ENCODE results near the gene CPEB4. TPM values are rescaled to one million over a fixed set of nuclear protein-coding genes. Genes with fewer than 3 reads are reported as not detected.

CPEB4 gene
- total and polyA plus RNA-seq, 9 of the 15 experiments (the other 6 are each of a cell fraction or from before 2014, with no cell fraction given) = 7.4 to 21.3 (median 12.4) TPM

- no peak for TF ChIP-seq ESRRB (CRISPR knock-in tag; IDR thresholded peaks at IDR 0.05; ENCODE audit: borderline replicate concordance)
- no peak for TF ChIP-seq HNRNPH1 (optimal IDR thresholded peaks at IDR 0.05; ENCODE audit: low read depth, low read length)
- no peak for TF ChIP-seq BCLAF1 (IDR thresholded peaks at IDR 0.05; ENCODE audit: borderline replicate concordance in 1 of 2, control insufficient read depth in 1 of 2, low read depth in 2 of 2, low read length in 1 of 2)
- TF ChIP-seq ZEB2 (IDR thresholded peaks at IDR 0.05) = peak; percentile 75; the same call in 1 of the 2 replicates
- TF ChIP-seq, protein P1, sequence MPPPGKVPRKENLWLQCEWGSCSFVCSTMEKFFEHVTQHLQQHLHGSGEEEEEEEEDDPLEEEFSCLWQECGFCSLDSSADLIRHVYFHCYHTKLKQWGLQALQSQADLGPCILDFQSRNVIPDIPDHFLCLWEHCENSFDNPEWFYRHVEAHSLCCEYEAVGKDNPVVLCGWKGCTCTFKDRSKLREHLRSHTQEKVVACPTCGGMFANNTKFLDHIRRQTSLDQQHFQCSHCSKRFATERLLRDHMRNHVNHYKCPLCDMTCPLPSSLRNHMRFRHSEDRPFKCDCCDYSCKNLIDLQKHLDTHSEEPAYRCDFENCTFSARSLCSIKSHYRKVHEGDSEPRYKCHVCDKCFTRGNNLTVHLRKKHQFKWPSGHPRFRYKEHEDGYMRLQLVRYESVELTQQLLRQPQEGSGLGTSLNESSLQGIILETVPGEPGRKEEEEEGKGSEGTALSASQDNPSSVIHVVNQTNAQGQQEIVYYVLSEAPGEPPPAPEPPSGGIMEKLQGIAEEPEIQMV (tag; conservative IDR thresholded peaks at IDR 0.05; ENCODE audit: low read depth) = peak; percentile 47; the same call in 1 of the 2 replicates
- no peak for TF ChIP-seq NR2F6 (CRISPR knock-in tag; IDR thresholded peaks at IDR 0.05)
- TF ChIP-seq SRSF7 (optimal IDR thresholded peaks at IDR 0.05; ENCODE audit: low read depth, low read length) = no peak
- TF ChIP-seq, protein P2, sequence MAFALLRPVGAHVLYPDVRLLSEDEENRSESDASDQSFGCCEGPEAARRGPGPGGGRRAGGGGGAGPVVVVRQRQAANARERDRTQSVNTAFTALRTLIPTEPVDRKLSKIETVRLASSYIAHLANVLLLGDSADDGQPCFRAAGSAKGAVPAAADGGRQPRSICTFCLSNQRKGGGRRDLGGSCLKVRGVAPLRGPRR (CRISPR knock-in tag; IDR thresholded peaks at IDR 0.05) = no peak
- peak; percentile 82 for TF ChIP-seq SMAD4 (CRISPR knock-in tag; conservative IDR thresholded peaks at IDR 0.05)
- TF ChIP-seq POLR2G (IDR thresholded peaks at IDR 0.05; ENCODE audit: low read depth, low read length) = no peak
- TF ChIP-seq GABPB2 (CRISPR knock-in tag; conservative IDR thresholded peaks at IDR 0.05) = no peak
- TF ChIP-seq ELF1 (tag; IDR thresholded peaks at IDR 0.05) = no peak
- TF ChIP-seq MXD1 (CRISPR knock-in tag; IDR thresholded peaks at IDR 0.05; ENCODE audit: borderline replicate concordance, poor library complexity, severe bottlenecking) = no peak
- TF ChIP-seq, protein P3, sequence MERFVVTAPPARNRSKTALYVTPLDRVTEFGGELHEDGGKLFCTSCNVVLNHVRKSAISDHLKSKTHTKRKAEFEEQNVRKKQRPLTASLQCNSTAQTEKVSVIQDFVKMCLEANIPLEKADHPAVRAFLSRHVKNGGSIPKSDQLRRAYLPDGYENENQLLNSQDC (CRISPR knock-in tag; IDR thresholded peaks at IDR 0.05) = no peak
- peak; percentile 78 for TF ChIP-seq EP400 (IDR thresholded peaks at IDR 0.05)
- no peak for TF ChIP-seq ZNF280A (IDR thresholded peaks at IDR 0.05; ENCODE audit: low read depth, partially characterized antibody)
- no peak for TF ChIP-seq ZZZ3 (IDR thresholded peaks at IDR 0.05)
- TF ChIP-seq FOS (IDR thresholded peaks at IDR 0.05; ENCODE audit: extremely low read depth, insufficient read length) = peak; percentile 15
- TF ChIP-seq ZKSCAN8 (CRISPR knock-in tag; IDR thresholded peaks at IDR 0.05) = peak; percentile 62; the same call in 1 of the 2 replicates
- TF ChIP-seq MTA1 (IDR thresholded peaks at IDR 0.05; ENCODE audit: borderline replicate concordance) = peak; percentile 27; the same call in 1 of the 2 replicates
Observed at GRCh38 chr5:173853370-173854131, 34.6 kb upstream of the CPEB4 start (continued).
